HepG2 (cell line): ENCODE results near the gene C9orf50. TPM values are rescaled to one million over a fixed set of nuclear protein-coding genes. Genes with fewer than 3 reads are reported as not detected.

ENCODE experiments used
- ATAD3A ChIP-seq: sonication (generic); formaldehyde crosslinking; IDR thresholded peaks from 2 replicates; pipeline ENCODE4 v1.4.0; 2020; ENCODE audit warnings: missing genetic modification reagents
- DNMT1 ChIP-seq: sonication (generic); formaldehyde crosslinking; IDR thresholded peaks from 2 replicates; pipeline ENCODE4 v1.5.1; 2020; ENCODE audit warnings: mild to moderate bottlenecking, missing genetic modification reagents
- GATA4 ChIP-seq: sonication (generic); IDR thresholded peaks from 2 replicates; pipeline ENCODE4 v1.6.1; 2016; ENCODE audit warnings: antibody characterized with exemption, low read depth, borderline replicate concordance
- GFI1 ChIP-seq: sonication (generic); formaldehyde crosslinking; IDR thresholded peaks from 2 replicates; pipeline ENCODE4 v1.5.0; 2020; ENCODE audit warnings: missing genetic modification reagents, mild to moderate bottlenecking, borderline replicate concordance
- HIC2 ChIP-seq: sonication (generic); formaldehyde crosslinking; IDR thresholded peaks from 2 replicates; pipeline ENCODE4 v1.9.0; 2022; ENCODE audit warnings: low read depth, missing genetic modification reagents
- HMGXB3 ChIP-seq: sonication (generic); formaldehyde crosslinking; IDR thresholded peaks from 2 replicates; pipeline ENCODE4 v1.4.0; 2020; ENCODE audit warnings: missing genetic modification reagents, borderline replicate concordance
- KDM3A ChIP-seq: IDR thresholded peaks from 2 replicates; pipeline ENCODE4 v1.6.1; 2018; ENCODE audit warnings: low read depth, missing compliant biosample characterization
- PAXIP1 ChIP-seq: sonication (generic); formaldehyde crosslinking; conservative IDR thresholded peaks from 2 replicates; pipeline ENCODE4 v1.4.0; 2020; ENCODE audit warnings: mild to moderate bottlenecking, missing genetic modification reagents, moderate library complexity
- PCBP1 ChIP-seq: fragments of 200-400 bp; formaldehyde crosslinking; IDR thresholded peaks from 2 replicates; pipeline ENCODE4 v1.6.1; 2017; ENCODE audit warnings: mild to moderate bottlenecking, low read depth, low read length, borderline replicate concordance
- RARA ChIP-seq: IDR thresholded peaks from 2 replicates; pipeline ENCODE4 v1.6.1; 2016; ENCODE audit warnings: missing genetic modification reagents, missing compliant biosample characterization
- RELA ChIP-seq: sonication (generic); formaldehyde crosslinking; IDR thresholded peaks from 2 replicates; pipeline ENCODE4 v1.4.0; 2020; ENCODE audit warnings: missing genetic modification reagents
- RORA ChIP-seq: sonication (generic); formaldehyde crosslinking; IDR thresholded peaks from 2 replicates; pipeline ENCODE4 v1.5.0; 2020; ENCODE audit warnings: mild to moderate bottlenecking, missing genetic modification reagents, moderate library complexity
- SIN3A ChIP-seq: IDR thresholded peaks from 2 replicates; pipeline ENCODE4 v1.6.1; 2011; ENCODE audit warnings: low read depth, mild to moderate bottlenecking, control low read depth, low read length, borderline replicate concordance
- TFDP2 ChIP-seq: sonication (generic); formaldehyde crosslinking; IDR thresholded peaks from 2 replicates; pipeline ENCODE4 v1.4.0; 2020; ENCODE audit warnings: missing genetic modification reagents
- ZNF101 ChIP-seq: sonication (generic); formaldehyde crosslinking; IDR thresholded peaks from 2 replicates; pipeline ENCODE4 v1.4.0; 2020; ENCODE audit warnings: mild to moderate bottlenecking, low read depth, missing genetic modification reagents, borderline replicate concordance
- ZNF251 ChIP-seq: sonication (generic); formaldehyde crosslinking; IDR thresholded peaks from 2 replicates; pipeline ENCODE4 v1.9.0; 2021; ENCODE audit warnings: mild to moderate bottlenecking, missing genetic modification reagents
- ZNF34 ChIP-seq: sonication (generic); formaldehyde crosslinking; IDR thresholded peaks from 2 replicates; pipeline ENCODE4 v1.4.0; 2020; ENCODE audit warnings: mild to moderate bottlenecking, missing genetic modification reagents, borderline replicate concordance
- ZNF501 ChIP-seq: sonication (generic); formaldehyde crosslinking; IDR thresholded peaks from 2 replicates; pipeline ENCODE4 v1.5.1; 2020; ENCODE audit warnings: mild to moderate bottlenecking, moderate library complexity, missing genetic modification reagents
- ZNF713 ChIP-seq: sonication (generic); formaldehyde crosslinking; IDR thresholded peaks from 2 replicates; pipeline ENCODE4 v1.4.0; 2020; ENCODE audit warnings: mild to moderate bottlenecking, missing genetic modification reagents
- polyA plus RNA-seq, 8 experiments: library from polyadenylated mRNA; depleted of rRNA in 3 of 8; stranded (reverse) in 7 of 8; unstranded in 1 of 8; fragments of >200 nt; fragmentation: Illumina TruSeq in 4 of 8; extraction: Trizol in 4 of 8; gene quantifications; 2 replicates each; pipeline versions ENCODE4 v1.2.1 to v1.2.3, GENCODE V29; 2011 to 2016; ENCODE audit warnings: low read depth in 4 of 8, missing spikeins in 1 of 8, mixed read lengths in 1 of 8; ENCODE audit not compliant: insufficient read depth in 1 of 8
- total RNA-seq, 5 experiments: library from RNA; depleted of rRNA; stranded (reverse); fragments of >200 nt; fragmentation: Illumina TruSeq; extraction: Trizol; gene quantifications; 2 replicates each; pipeline ENCODE4 v1.2.3, GENCODE V29; 2016; ENCODE audit warnings: low read depth in 1 of 5

Gene C9orf50
- total and polyA plus RNA-seq, 2 of the 13 experiments (the other 11 are each of a cell fraction or from before 2014, with no cell fraction given) = not detected

GRCh38 chr9:129626625-129627284 lies 5.9 kb upstream of the C9orf50 start (continued):
- peak; percentile 36; the same call in 1 of the 2 replicates for TF ChIP-seq RARA (CRISPR knock-in tag)
- TF ChIP-seq KDM3A (CRISPR knock-in tag) = no peak; the same call in 1 of the 2 replicates
- no peak for TF ChIP-seq ZNF713 (CRISPR knock-in tag)
- no peak for TF ChIP-seq PCBP1
- 0 out of 2 replicates have a peak, but pooled peaks have one; percentile 8 for TF ChIP-seq TFDP2 (CRISPR knock-in tag)
- TF ChIP-seq RELA (CRISPR knock-in tag) = no peak
- TF ChIP-seq GFI1 (CRISPR knock-in tag) = no peak
- TF ChIP-seq ZNF101 (CRISPR knock-in tag) = no peak
- no peak; the same call in 1 of the 2 replicates for TF ChIP-seq ZNF34 (CRISPR knock-in tag)
- TF ChIP-seq HMGXB3 = no peak
- no peak for TF ChIP-seq DNMT1 (CRISPR knock-in tag)
- no peak for TF ChIP-seq ATAD3A (CRISPR knock-in tag)
- TF ChIP-seq ZNF501 = peak; percentile 62; the same call in 1 of the 2 replicates
- no peak for TF ChIP-seq RORA (CRISPR knock-in tag)
- no peak for TF ChIP-seq ZNF251 (CRISPR knock-in tag)
- peak; percentile 69 for TF ChIP-seq PAXIP1 (CRISPR knock-in tag)
- peak; percentile 62; the same call in 1 of the 2 replicates for TF ChIP-seq SIN3A
- TF ChIP-seq HIC2 = no peak
- TF ChIP-seq GATA4 = no peak
